Activated T-cell treated with anti-CD3 and anti-CD28 coated beads, Interleukin-2, amount 50 U/mL, for 1 hour (primary cell): ENCODE data around the gene ABCG4.
"Not testable (repeated sequence)": the region's sequence is repeated elsewhere in the genome, so short reads cannot be mapped to it uniquely, and the experiment has no call there.

ENCODE experiments used
- DNase-seq: peaks from one replicate; pipeline ENCODE4 v3.0.0-alpha.2; 2020

Gene ABCG4

DNA sequence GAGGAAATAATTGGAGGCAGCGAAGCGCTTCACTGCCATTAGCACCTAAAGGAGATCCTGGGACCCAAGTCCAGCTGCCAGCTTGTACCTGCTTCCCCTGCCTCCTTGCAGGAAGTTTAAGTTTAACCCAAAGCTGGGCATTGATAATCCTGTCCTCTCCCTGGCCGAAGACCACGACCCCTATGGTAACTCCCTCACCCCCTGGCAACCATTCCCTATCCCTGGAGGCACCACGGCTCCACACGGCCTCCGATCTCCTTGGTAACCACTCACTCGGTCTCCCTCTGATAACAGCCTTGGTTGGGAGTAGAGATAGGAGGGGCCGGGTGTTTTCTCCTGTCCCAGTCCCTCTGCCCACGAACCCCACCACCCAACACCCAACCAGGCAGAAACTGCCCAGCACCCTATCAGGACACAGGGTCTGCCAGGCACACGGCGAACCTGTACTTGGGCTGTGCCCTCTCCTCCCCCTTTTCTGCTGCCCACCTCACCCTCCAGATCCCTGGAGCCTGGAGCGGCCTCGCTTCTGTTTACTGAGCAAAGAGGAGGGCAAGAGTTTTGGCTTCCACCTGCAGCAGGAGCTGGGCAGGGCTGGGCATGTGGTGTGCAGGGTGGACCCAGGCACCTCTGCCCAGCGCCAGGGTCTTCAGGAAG lies 37.3 kb downstream of the ABCG4 start:
- no peak for DNase-seq

DNA sequence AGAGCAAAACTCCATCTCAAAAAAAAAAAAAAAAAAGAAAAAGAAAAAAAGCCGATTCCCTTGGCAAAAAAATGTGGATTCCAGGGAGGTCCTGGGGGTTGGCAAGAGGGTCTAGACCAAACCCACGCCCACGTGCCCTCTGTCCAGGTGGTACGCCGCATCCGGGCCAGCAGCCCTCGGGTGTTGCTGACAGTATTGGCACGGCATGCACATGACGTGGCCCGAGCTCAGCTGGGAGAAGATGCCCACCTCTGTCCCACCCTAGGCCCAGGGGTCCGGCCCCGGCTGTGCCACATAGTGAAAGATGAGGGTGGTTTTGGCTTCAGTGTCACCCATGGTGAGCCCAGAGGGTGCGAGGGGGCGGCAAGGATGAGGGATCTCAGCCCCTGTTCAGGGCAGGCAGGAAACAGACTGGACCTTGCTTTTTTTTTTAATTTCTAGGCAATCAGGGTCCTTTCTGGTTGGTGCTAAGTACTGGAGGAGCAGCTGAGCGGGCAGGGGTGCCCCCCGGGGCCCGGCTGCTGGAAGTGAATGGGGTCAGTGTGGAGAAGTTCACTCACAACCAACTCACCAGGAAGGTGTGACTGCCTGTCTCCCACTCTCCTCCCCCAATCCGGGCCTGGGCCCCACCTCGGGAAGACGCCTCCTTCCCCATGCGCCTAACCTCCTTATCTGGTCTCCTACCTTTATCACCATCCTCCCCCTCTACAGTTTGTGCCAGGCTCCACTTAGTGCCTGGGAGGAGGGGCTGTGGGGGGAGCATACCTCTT lies 38.5 kb downstream of the ABCG4 start:
- no peak for DNase-seq

DNA sequence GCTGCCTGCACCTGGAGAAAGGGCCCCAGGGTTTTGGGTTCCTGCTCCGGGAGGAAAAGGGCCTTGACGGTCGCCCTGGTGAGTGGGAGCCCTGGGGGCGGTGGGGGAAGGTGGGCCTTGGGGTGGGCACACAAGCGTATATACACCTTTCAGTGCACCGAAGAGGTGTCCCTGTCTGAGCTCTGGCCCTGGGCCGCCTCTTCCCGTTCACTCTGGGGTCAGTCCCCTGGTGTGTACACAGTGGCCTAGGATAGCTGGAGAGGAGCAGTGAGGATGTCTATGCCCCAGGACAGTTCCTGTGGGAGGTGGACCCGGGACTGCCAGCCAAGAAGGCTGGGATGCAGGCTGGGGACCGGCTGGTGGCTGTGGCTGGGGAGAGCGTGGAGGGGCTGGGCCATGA lies 39.2 kb downstream of the ABCG4 start:
- no peak for DNase-seq

DNA sequence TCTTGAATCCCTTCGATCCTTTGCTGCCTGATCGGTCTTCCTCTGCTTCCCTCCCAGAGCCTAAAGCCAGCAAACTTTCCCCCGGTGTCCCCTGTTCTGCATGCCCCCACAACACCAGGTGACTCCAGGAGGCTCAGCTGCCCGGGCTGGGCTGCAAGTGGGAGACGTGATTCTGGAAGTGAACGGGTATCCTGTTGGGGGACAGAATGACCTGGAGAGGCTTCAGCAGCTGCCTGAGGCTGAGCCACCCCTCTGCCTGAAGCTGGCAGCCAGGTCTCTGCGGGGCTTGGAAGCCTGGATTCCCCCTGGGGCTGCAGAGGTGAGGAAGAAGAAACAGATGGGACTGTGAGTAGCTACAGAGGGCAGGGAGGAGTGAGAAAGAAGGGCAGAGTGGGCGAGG lies 40.0 kb downstream of the ABCG4 start:
- DNase-seq, result no peak

DNA sequence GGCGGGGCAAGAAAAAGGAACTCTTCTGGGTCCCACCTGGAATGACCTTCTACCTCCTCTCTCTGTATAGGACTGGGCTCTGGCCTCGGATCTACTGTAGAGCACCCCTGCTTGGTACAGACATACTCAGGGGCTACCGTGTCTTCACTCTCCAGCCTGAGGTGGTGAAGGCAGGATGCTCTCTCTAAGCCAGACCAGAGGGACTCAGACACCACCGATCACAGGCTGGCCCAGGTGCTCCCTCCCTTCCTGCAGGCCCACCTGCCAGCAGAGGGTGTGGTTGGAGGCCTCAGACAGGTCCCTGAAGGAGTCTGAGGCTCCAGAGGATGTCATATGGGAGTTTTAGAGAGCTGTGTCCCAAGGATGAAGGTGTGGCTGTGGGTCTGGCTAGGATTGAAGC lies 40.5 kb downstream of the ABCG4 start:
- no peak for DNase-seq

DNA sequence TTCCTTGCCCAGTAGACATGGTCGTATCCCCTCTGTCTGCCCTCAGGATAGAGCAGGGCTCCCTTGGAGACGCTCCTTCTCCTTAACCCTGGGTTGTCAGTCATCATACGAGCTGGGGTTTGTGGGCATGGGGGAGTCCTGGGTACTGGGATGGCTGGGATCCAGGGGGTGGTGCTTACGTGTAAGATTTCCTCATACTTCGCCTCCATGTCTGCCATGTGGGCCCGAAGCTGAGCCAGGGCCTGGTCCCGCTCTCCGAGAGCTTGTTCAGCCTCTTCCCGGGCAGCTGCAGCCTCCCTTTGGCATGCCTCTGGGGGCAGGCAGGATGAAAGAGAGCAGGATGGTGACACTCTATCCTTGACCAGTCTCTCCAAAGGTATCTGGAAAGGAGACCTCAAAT lies 41.7 kb downstream of the ABCG4 start:
- DNase-seq, result no peak

DNA sequence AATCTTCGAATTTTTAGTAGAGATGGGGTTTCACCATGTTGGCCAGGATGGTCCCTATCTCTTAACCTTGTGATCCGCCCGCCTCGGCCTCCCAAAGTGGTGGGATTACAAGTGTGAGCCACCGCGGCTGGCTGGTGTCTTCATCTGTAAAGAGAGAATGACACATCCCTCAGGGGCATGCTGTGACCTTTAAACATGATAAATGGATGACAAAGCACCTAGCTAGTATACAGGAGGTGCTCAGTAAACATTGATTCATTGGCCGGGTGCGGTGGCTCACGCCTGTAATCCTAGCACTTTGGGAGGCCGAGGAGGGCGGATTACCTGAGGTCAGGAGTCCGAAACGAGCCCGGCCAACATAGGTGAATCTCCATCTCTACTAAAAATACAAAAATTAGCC lies 42.4 kb downstream of the ABCG4 start:
- DNase-seq, result not testable (repeated sequence)

DNA sequence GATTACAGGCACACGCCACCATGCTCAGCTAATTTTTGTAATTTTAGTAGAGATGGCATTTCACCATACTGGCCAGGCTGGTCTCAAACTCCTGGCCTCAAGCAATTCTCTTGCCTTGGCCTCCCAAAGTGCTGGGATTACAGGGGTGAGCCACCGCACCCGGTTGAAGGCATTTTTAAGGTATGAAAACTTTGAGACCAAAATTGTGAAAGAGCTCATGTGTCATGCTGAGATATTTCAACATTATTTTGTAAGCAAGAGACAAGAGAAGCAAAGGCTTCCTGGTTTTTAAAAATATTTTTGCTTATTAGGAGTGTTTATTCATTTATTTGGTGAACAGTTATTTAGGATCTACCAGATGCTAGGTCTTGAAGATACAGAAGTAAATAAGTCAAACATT lies 43.3 kb downstream of the ABCG4 start:
- no peak for DNase-seq

DNA sequence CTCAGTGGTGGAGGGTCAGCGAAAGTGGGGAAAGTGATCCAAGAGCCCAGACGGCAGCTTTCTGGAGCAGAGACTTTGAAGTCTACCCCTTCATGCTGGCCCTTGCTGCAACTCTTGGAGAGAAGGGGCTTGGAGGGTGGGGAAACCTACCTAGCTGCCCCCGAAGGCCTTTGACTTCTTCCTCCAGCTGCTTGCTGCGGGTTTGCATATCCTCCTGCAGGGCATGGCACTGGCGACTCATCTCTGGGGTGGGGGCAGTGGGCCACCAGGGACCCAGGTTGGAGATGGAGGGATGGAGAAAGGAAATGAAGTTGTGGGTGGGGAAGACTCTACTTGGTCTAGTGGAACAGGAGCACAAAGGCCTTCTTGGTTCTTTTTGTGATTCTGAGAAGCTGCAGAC lies 44.1 kb downstream of the ABCG4 start:
- DNase-seq, result no peak

DNA sequence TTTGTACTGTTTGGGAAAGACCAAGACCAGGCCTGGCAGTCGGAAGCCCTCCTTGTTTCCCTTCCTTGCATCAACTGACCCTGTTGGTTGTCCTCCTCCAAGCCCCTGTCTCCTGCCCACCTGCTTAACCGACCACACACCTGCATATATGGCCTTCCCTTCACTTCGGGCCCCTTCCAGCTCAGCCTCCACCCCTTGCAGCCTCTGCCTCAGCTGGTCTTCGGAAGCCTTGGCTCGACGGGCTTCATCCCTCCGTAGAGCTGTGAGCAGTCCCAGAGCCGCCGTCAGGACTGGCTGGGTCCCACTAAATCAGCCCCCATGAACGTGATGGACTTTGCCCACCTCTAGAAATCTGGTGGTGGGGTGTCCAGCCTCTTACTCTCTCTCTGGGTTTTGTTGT lies 44.8 kb downstream of the ABCG4 start:
- DNase-seq, result no peak

DNA sequence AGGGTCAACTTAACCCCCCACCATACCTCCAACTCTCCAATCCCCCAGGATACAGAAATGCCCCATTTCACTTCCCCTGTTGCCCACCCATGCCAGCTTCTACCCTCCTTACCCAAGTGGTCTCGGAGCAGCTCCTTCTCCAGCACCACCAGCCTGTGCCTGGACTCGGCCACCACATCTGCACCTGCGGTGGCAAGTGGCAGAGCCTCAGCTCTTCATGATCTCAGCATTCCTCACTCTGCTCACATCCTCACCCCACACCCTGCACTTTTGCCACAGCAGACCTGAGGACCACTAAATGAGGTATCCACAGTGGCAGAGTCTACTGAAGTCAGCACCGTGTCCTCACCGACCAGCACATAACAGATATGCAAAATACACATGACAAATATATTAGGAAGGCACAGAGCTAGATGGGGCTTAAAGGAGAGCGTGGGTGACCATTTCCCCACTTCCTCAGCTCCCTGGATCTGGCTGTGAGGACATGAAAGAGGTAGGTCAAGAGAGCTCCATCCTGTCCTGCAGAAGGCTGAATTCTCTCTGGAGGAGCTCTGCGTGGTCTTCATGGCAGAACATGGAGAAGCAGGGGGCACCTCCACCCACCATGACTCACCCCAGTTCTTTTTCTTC lies 46.1 kb downstream of the ABCG4 start:
- DNase-seq, result no peak

DNA sequence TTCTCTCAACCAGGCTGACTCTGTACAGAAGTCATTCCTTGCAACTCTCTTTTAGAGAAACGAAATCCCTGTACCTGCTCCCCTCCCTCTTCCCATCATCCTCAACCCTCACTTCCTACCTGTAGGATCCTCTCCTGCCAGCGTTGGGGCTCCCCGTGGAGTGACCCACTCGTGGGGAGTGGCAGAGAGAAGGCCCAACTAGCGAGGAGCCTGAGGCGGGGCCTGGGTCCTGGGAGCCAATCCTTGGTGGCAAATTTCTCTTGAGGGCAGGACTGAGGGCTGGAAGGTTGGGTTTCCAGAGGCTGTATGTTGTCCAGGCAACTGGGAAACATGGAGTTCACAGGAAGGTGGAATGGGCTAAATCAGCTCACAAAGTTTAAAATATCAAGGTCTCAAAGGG lies 46.8 kb downstream of the ABCG4 start:
- no peak for DNase-seq

DNA sequence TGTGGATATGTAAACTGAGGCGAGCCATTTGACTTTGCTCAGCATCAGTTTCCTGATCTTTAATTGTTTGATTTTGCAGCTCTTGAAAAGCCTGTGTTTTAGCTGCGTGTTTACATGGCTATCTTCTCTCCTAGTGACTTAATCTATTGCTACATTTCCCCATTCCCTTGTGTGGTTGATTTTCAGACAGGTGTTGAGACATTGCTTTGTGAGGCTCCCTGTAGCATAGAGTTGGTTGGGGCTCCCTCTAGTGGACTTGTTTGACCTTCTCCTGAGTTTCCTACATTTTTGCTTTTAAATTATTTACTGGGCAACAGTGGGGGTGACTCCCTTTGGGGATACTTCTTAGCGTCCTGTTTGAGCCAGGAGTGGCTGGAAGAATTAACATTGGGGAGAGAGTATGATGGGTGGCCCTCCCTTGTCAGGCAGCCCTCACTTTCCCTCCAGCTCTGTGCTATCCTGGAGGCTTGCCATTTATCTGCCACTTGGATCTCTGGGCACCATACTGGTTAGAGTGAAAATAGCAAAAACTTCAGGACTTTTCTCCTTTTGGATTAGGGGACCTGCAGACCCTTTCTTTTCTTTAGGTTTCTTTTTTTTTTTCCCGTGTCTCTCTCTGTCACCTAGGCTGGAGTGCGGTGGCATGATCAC lies 48.1 kb downstream of the ABCG4 start:
- DNase-seq, result peak; percentile 38

DNA sequence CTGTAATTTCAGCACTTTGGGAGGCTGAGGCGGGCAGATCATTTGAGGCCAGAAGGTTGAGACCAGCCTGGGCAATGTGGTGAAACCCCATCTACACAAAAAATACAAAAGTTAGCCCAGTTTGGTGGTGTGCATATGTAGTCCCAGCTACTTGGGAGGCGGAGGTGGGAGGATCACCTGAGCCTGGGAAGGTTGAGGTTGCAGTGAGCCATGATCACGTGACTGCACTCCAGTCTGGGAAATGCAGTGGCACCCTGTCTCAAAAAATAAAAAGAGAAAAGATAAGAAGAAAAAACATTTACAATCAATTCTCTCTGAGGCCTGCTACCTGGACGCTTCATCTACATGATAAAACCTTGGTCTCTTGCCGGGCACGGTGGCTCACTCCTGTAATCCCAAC lies 50.1 kb downstream of the ABCG4 start:
- no peak for DNase-seq

DNA sequence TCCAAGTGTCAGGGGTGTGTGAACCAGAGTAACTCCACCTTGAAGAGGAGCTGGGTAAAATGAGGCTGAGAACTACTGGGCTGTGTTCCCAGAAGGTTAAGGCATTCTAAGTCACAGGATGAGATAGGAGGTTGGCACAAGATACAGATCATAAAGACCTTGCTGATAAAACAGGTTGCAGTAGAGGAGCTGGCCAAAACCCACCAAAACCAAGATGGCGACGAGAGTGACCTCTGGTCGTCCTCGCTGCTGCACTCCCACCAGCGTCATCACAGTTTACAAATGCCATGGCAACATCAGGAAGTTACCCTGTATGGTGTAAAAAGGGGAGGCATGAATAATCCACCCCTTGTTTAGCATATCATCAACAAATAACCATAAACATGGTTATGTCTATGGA lies 52.4 kb downstream of the ABCG4 start:
- not testable (repeated sequence) for DNase-seq

DNA sequence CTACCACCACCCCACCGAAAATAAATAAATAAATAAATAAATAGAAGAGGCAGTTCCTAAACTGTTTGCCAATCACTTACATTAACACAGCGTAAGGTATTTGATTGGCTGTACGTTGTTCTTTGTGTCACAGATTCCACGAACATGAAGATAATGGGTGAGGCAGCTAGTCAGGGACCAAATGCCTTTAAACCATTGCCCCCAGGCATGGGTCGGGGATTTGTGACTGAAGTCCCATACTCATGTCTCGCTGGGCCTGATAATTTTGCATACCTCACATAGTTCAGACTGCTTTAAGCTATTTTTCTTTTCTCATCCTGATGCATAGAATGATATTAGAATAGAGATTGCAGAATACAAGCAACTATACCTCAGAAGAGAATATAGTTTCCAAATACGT lies 53.7 kb downstream of the ABCG4 start:
- DNase-seq, result no peak

DNA sequence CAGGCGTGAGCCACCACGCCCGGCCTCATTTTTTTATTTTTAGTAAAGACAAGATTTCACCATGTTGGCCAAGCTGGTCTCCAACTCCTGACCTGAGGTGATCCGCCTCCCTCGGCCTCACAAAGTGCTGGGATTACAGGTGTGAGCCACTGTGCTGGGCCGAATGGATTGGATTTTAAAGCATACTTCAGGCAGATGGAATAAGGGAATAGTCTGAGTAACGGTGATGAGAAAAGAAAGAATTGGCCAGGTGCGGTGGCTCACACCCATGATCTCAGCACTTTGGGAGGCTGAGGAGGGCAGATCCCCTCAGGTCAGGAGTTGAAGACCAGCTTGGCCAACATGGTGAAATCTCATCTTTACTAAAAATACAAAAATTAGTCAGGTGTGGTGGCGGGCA lies 55.2 kb downstream of the ABCG4 start:
- DNase-seq, result no peak

DNA sequence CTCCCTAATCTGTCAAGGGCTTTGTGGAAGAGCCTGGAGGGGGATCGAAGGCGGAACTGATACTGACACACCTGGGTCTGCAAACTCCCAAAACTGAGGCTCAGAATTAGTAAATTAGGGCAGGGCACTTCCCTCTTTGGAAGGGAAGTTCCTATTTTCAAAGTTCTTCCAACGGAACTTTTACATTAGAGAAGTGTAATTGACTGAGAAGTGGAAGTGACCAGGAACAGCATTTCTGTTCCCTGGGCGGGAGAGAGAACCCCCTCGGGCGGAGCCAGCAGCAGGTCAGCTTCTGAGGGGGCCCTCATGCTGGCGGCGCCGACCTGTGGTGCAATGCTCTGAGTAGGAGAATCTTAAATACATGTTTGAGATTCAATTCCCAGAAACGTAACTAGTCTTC lies 56.2 kb downstream of the ABCG4 start:
- no peak for DNase-seq

DNA sequence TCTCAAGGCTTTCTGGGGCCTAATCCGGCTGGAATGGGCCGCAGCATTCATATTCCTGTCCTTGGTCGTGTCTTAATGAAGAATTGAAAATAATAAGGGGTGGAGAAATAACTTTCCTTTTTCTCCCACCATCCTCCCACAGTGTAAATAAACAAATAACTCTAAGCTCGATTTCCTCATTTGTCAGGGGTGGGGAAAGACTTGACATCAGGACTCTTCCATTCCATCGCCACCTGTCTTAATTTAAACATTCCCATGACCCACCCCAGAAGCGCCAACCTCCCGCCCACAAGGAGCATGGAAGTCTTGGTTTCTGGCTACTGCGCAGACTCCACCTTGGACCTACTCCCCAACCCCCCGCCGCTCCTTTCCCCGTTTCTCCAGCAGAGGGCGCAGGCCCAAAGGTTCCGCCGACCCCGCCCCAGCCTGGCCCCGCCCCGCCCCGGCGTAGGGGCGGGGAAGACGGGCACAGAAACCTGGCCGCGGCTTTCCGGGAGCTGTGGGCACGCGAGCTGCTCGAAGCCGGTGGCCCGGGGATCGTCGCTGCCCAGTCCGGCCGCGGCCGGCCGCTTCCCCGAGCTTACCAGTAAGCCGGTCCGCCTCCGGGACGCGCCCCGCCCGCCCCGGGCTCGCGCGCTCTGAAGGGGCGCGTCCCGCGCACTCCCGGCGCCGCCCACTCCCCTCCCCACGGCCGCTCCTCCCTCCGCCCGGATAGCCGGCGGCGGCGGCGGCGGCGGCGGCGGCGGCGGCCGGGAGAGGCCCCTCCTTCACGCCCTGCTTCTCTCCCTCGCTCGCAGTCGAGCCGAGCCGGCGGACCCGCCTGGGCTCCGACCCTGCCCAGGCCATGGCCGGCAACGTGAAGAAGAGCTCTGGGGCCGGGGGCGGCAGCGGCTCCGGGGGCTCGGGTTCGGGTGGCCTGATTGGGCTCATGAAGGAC lies 57.0 kb downstream of the ABCG4 start, which contains the start of gene CBL:
CBL (plus strand) TSS at position 766 of the 937 bp plus-strand sequence; CDS start at position 845, 79 bp downstream.
- DNase-seq, result peak; percentile 99

DNA sequence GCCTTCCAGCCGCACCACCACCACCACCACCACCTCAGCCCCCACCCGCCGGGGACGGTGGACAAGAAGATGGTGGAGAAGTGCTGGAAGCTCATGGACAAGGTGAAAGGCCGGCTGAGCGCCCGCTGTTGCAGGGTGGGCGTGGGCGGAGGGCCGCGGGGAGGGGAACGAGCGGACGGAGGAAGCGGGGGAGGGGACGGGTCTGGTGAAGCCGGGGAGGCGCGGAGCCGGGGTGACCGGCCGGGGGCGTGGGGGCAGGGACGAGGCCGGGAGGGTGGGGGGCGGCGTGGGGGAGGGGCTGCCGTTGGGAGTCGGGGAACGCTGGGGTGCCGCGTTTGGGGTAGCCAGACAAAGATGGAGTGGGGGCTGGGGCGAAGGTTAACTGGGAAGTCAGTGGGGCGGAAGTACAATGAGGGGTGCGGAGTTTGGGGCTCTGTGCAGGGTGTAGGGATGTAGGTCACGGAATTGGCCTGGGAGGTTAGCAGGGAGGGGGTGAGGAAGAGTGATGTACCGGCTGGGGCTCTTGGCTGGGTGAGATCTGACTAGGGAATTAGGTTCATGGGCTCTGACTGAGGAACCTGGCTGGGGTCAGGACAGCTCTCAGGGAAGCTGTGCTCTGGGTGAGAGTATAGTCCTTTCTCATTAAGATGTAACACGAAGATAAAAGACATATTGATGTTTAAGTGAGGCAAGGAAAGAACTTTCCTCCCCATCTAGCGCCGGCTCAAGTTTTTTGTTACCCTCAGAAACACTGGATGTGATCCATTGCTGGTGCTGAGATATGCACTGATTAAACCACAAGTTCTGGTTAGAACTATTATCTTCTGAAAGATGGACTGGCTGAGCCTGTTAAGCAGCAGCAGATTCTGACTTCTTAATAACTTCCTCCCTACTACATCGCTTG lies 57.9 kb downstream of the ABCG4 start:
- DNase-seq, result peak; percentile 54

DNA sequence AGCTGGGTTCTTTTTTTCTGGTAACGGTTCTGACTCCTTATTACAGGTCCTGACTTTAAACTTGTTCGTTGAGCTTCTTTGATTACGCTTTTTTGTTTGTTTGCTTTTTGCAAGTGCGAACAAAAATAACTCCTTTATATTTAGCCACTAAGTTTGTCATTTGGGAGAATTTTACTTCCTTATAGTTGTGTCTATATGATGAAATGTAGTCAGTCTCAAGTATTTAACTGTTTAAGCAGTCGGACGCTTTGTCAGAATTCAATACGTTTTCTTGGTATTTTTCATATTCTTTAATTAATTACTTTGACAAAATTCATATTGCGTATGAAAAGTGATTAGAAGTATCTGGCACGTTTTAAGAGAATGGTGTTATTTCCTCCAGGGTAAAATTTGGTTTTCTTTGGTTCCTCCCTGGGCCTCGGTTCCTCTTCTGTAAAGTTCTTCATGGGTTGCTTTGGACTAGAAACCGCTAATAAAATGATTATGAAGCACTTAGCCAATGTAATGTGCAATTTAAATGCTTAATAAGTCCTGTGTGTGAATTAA lies 58.6 kb downstream of the ABCG4 start:
- DNase-seq, result no peak
